Inflammatory macrophage treated with lipopolysaccharide for 4 hours (primary cell): ENCODE data around the gene ASB2.

ENCODE experiments used
- DNase-seq: peaks from one replicate; pipeline ENCODE4 v3.0.0-alpha.2; 2020

The ASB2 gene

GRCh38 chr14:93977790-93978581, 1.6 kb upstream of the ASB2 start:
- DNase-seq: no peak

GRCh38 chr14:93977171-93977570, 801 bp upstream of the ASB2 start:
- DNase-seq: no peak

GRCh38 chr14:93975791-93976476, 436 bp downstream of the ASB2 start:
- no peak for DNase-seq

- peak; percentile 82 for DNase-seq
Measured at GRCh38 chr14:93974833-93975232, 1.5 kb downstream of the ASB2 start.

GRCh38 chr14:93974299-93974698, 2.1 kb downstream of the ASB2 start:
- no peak for DNase-seq

- DNase-seq: no peak
Measured at GRCh38 chr14:93973607-93974006, 2.8 kb downstream of the ASB2 start.

GRCh38 chr14:93972618-93973205, 3.7 kb downstream of the ASB2 start:
- no peak for DNase-seq

- no peak for DNase-seq
Measured at GRCh38 chr14:93971635-93972027, 4.7 kb downstream of the ASB2 start.

GRCh38 chr14:93970965-93971634, 5.3 kb downstream of the ASB2 start:
- DNase-seq: peak; percentile 79

GRCh38 chr14:93970585-93970964, 5.8 kb downstream of the ASB2 start:
- no peak for DNase-seq

- no peak for DNase-seq
Measured at GRCh38 chr14:93969082-93969828, 7.1 kb downstream of the ASB2 start.

- DNase-seq: peak; percentile 87
Measured at GRCh38 chr14:93967637-93968250, 8.6 kb downstream of the ASB2 start.

GRCh38 chr14:93965946-93966474, 10.4 kb downstream of the ASB2 start:
- no peak for DNase-seq

GRCh38 chr14:93965287-93965821, 11.0 kb downstream of the ASB2 start:
- DNase-seq: peak; percentile 59

- DNase-seq: no peak
Measured at GRCh38 chr14:93964820-93965286, 11.5 kb downstream of the ASB2 start.

- no peak for DNase-seq
Measured at GRCh38 chr14:93964281-93964680, 12.1 kb downstream of the ASB2 start.

- DNase-seq: no peak
Measured at GRCh38 chr14:93963692-93964091, 12.7 kb downstream of the ASB2 start.

- DNase-seq: peak; percentile 71
Measured at GRCh38 chr14:93962701-93963601, 13.4 kb downstream of the ASB2 start.

- DNase-seq: no peak
Measured at GRCh38 chr14:93961620-93962019, 14.8 kb downstream of the ASB2 start.

- no peak for DNase-seq
Measured at GRCh38 chr14:93960774-93961438, 15.5 kb downstream of the ASB2 start.
